NCI-H2107 (cell line): ENCODE measurements around the gene ADGRG1.

Experiments
- DNase-seq: peaks from one replicate; lab custom pipeline; 2025; lab: John Stamatoyannopoulos, UW

The ADGRG1 gene

DNA sequence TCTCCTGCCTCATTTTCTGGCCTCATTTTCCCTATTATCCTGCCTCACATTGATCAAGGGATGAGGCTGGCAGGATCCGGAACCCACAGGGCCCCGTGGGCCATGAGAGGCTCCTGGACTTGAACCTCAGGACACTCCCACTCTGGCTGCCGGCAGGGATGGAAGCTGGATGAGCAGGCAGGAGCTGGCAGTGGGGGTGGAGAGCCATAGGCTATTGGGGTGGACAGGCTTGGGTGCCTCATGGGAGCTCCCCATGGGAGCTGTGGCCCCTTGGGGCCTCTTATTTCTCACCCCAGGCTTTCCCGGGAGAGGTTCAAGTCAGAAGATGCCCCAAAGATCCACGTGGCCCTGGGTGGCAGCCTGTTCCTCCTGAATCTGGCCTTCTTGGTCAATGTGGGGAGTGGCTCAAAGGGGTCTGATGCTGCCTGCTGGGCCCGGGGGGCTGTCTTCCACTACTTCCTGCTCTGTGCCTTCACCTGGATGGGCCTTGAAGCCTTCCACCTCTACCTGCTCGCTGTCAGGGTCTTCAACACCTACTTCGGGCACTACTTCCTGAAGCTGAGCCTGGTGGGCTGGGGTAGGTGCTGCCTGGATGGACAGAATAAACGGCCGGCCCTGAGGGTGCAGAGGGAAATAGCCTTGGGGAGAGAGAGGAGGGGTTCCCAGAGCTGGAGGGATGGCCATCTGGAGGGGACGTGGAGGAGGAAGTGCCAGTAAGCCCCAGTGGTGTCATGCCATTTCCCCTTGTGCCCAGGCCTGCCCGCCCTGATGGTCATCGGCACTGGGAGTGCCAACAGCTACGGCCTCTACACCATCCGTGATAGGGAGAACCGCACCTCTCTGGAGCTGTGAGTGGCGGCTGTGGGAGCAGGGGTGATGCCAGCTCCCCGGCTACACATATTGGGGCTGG lies 55.5 kb downstream of the ADGRG1 start:
- no peak for DNase-seq

DNA sequence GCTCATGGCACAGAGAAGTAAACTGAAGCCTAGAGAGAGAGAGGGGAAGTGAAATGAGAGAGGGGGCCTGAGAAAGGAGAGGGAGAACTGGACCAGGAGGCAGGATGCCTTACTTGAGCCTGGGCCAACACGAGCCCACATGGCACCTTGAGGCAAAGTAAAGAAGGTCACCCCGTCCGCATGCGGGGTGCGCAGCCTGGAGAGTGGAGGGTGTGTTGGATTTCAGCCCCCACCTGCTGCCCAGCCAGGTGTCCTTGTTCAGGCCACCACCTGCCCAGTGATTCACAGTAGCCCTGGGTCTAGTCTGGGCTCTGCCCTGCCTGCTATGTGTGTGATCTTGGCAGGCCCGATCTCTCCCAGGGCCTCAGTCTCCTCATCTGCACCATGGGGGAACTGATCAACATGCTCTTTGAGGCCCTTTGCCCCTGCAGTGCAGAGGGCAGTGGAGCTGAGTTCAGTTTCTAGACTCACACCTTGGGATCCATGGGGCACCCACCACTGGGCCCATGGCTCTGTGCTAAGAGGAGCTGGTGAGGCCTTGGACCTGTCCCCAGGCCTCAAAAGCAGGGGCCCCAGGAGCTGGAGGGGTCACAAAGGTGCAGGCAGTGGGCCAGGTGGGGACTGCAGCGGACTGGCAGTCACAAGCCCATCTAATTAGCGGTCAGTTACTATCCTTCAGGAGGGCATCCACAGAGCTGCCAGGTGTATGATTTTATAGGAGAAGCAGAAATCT lies 56.4 kb downstream of the ADGRG1 start:
- DNase-seq, result no peak

DNA sequence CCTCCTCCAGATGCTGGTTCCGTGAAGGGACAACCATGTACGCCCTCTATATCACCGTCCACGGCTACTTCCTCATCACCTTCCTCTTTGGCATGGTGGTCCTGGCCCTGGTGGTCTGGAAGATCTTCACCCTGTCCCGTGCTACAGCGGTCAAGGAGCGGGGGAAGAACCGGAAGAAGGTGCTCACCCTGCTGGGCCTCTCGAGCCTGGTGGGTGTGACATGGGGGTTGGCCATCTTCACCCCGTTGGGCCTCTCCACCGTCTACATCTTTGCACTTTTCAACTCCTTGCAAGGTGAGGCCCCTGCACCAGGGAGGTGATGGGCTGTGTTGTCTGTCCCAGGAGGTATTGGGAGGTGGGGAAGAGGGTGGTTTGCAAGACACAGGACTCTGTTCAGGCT lies 57.2 kb downstream of the ADGRG1 start:
- no peak for DNase-seq

DNA sequence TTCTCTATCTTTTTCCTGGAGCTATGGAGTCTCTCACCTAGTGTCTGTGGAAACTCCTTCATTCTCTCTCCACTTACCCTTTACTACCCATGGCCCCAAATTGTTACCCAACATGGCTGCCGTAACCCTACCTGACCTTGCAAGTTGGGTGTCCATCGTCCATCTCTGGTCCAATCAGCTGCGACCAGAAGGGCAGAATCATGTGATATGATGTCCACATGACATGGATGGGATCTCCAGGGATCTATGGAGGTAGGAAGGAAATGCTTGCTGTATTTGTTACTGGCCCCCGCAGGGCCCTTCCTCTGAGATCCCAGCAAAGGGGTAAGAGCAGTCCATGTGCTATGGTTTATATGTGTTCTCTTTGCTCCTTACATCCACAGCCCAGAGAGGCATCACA lies 58.1 kb downstream of the ADGRG1 start:
- DNase-seq, result no peak

DNA sequence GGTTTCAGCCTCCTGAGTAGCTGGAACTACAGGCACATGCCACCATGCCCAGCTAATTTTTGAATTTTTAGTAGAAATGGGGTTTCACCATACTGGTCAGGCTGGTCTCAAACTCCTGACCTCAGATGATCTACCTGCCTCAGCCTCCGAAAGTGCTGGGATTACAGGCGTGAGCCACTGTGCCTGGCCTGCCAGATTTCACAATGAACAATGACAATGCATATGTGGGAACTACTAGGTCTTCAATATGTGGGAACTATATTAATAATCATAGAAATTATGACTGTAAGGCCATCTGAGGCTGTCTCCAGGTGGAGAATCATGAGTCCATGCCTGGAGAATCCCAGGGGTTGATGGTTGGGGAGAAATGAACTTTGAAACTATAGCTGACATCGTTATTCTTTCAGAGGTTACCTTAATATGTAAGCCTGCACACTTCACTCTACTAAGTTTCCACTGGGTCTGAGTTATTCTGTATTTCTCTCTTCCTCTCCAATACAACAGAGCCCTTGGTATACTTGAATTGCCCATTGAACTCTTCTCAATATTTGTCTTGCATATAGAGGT lies 59.0 kb downstream of the ADGRG1 start:
- DNase-seq, result no peak

DNA sequence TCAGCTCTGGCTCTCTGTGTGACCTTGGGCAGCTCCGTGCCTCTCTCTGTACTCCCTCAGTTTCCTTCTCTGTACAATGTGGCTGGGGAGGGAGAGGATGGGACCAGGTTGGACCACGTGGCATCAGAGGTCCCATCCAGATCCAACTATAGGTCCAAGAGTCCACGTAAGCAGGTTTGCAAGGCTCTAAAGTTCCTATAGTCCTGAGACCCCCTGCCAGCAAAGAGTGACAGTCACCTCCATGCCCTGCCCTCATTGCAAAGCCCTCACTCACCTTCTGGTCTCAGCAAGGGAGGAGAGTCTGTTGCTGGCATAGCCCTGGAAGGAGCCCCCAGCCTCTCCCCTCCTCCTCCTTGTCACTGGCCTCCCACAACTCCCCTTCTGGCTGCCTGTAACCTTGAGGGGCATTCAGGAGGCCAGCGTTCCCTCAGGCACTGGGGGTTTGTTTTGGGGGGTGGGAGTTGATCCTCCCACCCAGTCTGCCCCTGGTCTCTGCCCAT lies 60.1 kb downstream of the ADGRG1 start:
- DNase-seq, result no peak

DNA sequence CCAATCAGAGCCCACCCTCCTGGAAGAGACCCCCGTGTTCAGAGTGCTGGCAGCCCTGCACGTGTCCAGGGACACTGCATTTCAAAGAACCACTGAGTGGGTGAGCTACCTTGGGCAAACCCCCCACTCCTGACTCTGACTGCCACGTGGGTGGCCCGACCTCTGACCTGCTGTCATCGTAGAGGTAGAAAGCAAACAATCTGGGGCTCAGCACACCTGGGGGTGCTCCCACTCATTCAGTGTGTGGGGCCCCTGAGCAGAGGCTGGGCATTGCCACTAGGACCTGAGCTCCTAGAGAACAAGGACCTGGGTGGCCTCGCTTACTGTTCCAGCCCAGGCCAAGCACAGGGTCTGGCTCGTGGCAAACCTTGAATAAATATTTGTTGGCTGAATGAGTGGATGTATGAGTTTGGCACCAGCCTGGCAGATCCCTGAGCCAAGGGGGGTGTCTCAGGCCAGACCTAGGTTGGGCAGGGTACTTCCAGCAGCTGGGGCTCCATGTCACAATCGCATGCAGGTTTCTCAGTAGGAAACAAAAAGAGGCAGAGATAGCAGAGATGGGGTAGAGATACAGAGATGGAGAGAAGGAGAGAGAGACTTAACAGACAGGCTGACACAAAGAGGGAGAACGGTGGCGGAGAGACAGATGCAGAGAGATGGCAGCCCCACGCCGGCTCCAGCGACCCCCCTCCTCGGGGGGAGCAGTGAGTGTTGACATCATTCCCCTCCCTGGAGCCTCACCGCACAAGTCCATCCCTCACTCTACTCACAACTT lies 60.7 kb downstream of the ADGRG1 start:
- no peak for DNase-seq

DNA sequence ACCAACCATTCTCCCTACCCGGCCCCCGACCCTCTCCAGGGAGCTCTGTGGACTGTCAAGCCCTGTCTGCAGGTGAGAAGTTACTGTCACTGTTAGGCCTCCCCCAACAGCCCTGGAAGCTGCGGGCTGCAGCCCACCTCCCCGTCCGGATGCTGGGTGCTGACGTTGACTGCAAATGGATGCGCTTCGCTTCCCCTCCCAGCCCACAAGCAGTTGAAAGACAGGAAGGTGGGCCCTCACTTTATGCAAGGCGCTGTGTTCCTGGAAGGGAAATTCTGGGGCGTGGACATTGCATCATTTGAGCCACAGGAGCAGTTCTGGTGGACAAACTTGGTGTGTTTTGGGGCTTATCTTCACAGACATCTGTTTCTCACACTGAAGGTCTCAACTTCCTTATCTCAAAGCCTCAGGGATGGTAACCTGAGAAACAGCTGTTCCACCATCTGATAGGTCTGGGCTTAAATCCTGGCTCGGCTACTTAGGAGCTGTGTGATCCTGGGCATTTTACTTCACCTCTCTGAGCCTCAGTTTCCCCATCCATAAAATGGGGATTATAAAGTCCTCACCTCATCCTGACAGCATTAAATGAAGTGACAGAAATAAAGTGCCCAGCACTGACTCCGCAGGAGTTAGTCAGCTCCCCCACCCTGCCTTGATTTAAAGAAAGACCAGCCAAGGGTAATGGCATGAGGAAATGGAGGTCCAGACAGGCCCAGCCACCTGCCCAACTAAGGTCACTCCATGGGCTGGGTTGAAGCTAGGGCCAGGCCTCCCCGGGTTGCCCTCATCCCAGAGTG lies 61.5 kb downstream of the ADGRG1 start:
- DNase-seq, result no peak

DNA sequence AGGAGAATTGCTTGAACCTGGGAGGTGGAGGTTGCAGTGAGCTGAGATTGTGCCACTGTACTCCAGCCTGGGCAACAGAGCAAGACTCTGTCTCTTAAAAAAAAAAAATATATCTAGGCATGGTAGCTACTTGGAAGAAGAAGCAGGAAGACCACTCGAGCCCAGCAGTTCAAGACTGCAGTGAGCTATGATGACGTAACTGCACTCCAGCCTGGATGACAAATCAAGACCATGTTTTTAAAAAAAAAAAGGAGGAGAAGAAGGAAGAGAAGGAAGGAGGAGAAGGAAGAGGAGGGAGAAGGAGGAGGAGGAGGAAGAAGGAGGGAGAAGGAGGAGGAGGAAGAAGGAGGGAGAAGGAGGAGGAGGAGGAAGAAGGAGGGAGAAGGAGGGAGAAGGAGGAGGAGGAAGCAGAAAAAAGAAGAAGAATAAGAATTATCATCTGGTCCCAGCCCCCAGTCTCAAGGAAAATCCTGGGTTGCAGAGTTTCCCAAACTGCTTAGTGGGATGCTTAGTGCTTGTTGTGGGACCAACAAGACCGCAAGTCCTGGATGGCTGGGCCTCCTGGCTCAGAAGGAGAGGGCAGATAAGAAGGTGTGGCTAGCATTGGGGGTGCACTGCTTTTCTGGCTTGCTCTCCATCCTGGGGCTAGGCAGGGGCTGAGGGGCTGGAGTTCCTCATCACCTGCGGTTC lies 62.5 kb downstream of the ADGRG1 start:
- no peak for DNase-seq

DNA sequence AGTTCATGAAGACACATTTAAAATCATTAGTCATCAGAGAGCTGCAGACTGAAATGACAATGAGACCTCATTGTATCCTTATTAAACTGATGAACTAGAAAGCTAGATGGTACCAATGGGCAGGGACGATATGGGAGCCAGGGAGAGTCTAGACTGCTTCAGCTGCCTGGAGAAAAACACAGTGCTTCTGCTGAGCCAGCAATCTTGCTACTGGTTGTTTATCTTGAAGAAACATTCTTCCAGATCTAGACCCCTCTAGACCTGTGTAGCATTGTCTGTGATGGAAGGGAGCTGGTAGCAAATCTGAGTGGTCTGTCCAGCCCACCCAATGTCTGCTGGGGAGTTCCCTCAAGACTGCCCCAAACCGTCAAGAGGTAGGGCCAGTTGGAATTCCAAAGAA lies 64.2 kb downstream of the ADGRG1 start:
- DNase-seq, result no peak

DNA sequence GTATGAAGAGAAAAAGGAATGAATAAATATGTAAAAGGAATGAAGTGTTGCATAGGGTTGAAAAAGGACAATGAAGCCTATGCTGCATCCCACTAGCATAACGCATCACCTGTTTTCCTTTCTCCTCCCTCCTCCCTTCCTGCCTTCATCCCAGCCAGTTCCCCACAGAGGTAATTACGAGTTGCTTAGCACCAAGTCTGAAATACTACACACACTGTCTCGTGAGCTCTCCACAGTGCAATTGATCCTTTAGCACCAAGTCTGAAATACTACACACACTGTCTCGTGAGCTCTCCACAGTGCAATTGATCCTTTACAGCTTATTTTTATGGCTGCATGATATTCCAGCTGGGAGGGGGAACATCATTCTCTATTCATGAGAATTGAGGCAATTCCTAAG lies 65.1 kb downstream of the ADGRG1 start:
- no peak for DNase-seq

DNA sequence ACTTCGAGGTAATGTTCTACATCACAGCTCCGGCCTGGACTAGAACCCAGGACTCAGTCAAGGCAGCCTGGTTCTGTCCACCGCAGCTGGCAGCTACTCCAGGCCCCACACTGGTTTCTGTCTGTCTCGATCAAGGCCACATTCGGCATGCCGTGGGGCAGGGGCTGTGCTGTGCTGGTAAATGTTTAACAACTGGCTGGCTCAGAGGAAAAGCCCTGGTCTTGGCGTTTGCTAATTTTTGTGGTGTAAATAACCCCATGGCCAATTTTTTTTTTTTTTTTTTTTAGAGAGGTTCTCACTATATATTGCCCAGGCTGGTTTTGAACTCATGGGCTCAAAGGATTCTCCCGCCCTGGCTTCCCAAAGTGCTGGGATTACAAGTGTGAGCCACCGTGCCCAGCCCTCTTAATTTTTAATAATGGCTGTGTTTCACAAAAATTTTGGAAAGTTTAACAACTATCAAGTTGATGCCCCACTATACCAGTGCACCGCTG lies 65.8 kb downstream of the ADGRG1 start:
- no peak for DNase-seq

DNA sequence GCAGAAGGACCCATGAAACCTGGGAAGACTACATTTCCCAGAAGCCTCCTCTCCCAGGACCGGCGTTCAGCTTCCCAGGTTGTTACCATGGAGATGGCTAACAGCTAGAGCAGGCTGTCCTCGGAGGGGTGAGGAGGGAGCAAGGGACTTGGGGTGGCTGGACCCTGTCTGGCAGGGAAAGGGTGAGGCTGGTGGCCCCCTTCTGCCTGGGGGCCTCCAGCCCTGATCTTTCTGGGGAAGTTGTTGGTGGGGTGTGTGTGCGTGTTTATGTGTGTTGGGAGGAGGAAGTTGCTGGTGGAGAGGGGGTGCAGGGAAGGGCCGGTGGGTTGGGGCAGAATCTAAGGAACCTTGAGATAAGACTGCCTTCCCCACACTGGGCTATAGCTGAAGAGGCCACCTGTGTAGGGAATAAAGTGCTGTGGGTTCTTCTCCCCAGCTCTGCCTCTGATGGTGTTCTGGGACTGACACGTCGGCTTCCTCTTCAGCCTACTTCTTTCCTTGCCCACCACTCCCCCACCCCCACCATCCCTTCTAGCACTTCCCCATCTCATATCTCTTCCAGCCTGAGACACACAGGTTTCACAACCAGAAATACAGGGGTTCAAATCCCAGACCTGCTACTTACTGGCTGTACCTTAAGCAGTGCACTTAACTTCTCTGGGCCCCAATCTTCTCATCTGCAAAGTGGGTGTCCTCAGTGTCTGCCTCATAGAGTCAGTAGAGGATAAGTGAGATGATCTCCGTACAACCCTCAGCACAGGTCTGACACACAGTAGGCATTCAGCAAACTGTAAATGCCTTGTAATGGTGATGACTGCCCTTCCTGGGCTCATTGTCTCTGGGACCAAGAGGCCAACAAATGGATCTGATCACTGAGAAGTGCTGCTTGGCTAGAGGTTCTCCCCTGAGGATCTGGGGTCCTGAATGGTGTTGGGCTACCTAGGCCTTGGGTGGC lies 66.6 kb downstream of the ADGRG1 start, which contains the start of gene DRC7:
Gene DRC7, plus strand, starts transcription at position 82 of the 955 bp plus-strand sequence. CDS start 3,144 bp downstream, outside the sequence.
- no peak for DNase-seq

DNA sequence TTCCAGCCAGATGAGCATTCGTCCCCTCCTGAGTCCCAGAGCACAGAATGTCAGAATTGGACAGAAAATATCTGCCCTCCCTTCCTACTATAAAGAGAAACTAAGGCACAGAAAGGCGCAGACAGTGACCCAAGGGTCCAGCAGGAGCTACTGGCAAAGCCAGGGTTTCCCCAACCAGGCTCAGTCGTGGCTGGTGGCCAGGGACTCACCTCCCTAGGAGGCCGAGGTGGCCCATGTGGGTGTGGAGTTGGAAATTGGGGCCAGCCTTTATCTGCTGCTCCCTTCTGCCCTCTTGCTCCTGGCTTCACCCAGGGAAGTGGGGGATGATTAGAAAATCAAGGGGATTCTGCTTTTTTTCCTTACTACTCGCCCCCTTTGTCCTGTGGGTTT lies 67.2 kb downstream of the ADGRG1 start:
- no peak for DNase-seq

DNA sequence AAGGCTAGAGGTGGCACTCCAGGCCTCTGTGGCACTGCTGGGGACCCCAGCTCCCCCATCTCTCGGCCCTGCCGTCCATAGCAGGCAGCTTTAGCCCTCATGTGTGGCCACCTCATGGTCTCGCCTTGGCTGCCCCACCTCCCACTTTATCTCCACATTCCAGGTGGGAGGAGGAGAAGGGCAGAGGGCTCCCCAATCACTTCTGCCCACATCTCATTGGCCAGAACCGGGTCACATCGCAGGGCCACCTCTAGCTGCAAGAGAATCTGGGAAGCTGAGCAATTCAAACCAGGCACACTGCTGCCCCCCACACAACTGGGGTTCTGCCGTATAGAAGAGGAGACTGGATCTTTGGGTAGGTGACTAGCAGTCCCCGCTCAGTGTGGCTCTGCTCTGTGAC lies 67.8 kb downstream of the ADGRG1 start:
- DNase-seq, result no peak

DNA sequence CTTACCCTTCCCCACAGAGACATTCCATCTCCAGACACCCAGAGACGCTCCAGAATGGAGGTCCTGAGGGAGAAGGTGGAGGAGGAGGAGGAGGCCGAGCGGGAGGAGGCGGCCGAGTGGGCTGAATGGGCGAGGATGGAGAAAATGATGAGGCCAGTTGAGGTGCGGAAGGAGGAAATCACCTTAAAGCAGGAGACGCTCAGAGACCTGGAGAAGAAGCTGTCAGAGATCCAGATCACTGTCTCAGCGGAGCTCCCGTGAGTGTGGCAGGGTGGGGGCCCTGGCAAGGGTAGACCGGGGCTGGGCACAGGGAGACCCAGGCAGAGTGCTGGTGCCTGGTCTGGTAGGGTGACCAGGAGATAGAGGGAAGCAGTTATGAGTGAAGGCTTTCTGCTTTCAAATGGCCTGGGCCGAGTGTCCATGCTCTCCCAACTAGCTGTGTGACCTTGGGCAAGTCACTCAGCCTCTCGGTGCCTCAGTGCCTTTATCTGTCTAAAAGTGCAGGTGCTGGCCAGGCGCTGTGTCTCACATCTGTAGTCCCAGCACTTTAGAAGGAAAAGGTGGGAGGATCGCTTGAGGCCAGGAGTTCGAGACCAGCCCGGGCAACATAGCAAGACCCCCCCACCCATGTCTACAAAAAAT lies 69.6 kb downstream of the ADGRG1 start:
- DNase-seq, result no peak

DNA sequence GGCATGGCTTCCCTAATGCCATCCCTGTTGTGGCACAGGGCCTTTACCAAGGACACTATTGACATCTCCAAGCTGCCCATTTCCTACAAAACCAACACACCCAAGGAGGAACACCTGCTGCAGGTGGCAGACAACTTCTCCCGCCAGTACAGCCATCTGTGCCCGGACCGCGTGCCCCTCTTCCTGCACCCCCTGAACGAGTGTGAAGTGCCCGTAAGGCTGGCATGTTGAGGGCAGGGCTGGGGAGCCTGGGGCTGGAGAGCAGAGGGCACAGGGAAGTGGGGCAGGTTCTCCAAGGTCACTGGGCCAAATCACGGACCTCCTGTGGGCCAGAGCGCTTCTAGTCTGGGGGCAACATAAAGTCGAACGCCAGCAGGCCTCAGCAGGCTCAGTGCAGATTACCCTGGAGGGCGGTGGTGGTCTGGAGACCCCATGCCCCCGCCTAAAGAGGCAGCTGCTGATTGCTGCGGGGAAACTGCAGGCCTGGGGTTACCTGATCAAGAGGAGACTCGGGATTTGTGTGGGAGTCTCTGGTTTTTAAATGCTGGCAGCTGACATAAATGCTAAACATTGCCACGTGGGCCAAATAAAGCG lies 70.5 kb downstream of the ADGRG1 start:
- DNase-seq, result no peak

DNA sequence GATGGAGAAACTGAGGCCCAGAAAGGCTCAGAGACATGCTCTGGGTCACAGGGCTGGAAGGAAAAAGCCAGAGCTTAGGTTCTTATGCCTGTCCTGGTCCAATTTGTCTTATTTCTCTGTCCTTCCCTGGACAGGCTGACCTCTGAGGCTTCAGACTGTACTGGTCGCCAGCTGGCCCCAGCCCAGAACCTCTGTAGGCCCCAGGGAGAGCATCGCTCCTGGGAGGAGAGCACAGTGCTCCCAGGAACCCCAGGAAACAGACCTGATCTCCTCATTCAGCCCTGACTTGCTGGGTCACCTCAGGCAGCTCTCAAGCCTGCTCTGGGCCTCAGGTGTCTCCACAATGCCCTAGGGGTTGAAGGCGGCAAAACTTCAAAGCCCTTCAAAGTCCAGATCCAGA lies 71.1 kb downstream of the ADGRG1 start:
- DNase-seq, result no peak
